HG03558 (cell line): ENCODE results near the gene ANKRD13D.

ENCODE experiments used
- ATAC-seq: cut with Tn5 transposase; IDR thresholded peaks from one replicate; pipeline ENCODE4 v1.9.1; 2021; ENCODE audit warnings: moderate number of reproducible peaks; ENCODE audit not compliant: unreplicated experiment; ENCODE audit errors: extremely low read depth

ANKRD13D gene

GRCh38 chr11:67349928-67350465, 60.9 kb downstream of the ANKRD13D start:
- ATAC-seq: no peak

GRCh38 chr11:67351275-67352005, 62.3 kb downstream of the ANKRD13D start:
- ATAC-seq: no peak
